HT1080 (cell line): ENCODE data around the gene ARGLU1. TPM values are rescaled to one million over a fixed set of nuclear protein-coding genes. Genes with fewer than 3 reads are reported as not detected.
"Not testable (repeated sequence)": the region's sequence is repeated elsewhere in the genome, so short reads cannot be mapped to it uniquely, and the experiment has no call there.

Source experiments
- DNase-seq: peaks from one replicate; pipeline ENCODE4 v3.0.0-alpha.2; 2015; ENCODE audit warnings: low read depth
- polyA plus RNA-seq, 2 experiments: library from polyadenylated mRNA; depleted of rRNA; stranded (reverse); fragments of >200 nt; gene quantifications; 2 replicates each; pipeline ENCODE4 v1.2.3, GENCODE V29; 2015
- total RNA-seq: library from RNA; depleted of rRNA; stranded (reverse); fragments of >200 nt; shearing (Covaris generic); gene quantifications from 2 replicates; pipeline ENCODE4 v1.2.3, GENCODE V29; 2014; rRNA removed

ARGLU1 gene
- 34.1 and 35.7 TPM in 2 replicates for total RNA-seq
- 27.0 and 37.5 TPM in 2 replicates for polyA plus RNA-seq (2015; cell fraction: cytosol; rRNA removed)
- 532 and 560 TPM in 2 replicates for polyA plus RNA-seq (2015; cell fraction: nucleus; rRNA removed)

GRCh38 chr13:106567474-106568298 is at the start of gene ARGLU1:
Gene ARGLU1 (minus strand): TSS chr13:106568137. CDS start chr13:106567919, 218 bp downstream.
- DNase-seq, result peak; percentile 90

- peak; percentile 93 for DNase-seq
Measured at GRCh38 chr13:106617561-106617960, 49.6 kb upstream of the ARGLU1 start.

- no peak for DNase-seq
Measured at GRCh38 chr13:106616729-106617128, 48.8 kb upstream of the ARGLU1 start.

- no peak for DNase-seq
Measured at GRCh38 chr13:106614874-106615273, 46.9 kb upstream of the ARGLU1 start.

- no peak for DNase-seq
Measured at GRCh38 chr13:106612688-106613087, 44.8 kb upstream of the ARGLU1 start.

- peak; percentile 89 for DNase-seq
Measured at GRCh38 chr13:106610486-106610885, 42.5 kb upstream of the ARGLU1 start.

- no peak for DNase-seq
Measured at GRCh38 chr13:106609116-106609515, 41.2 kb upstream of the ARGLU1 start.

GRCh38 chr13:106603546-106603945 is 35.6 kb upstream of the ARGLU1 start:
- no peak for DNase-seq

GRCh38 chr13:106602178-106602577 is 34.2 kb upstream of the ARGLU1 start:
- DNase-seq, result no peak

GRCh38 chr13:106601489-106601888 is 33.6 kb upstream of the ARGLU1 start:
- DNase-seq, result no peak

- DNase-seq, result not testable (repeated sequence)
Measured at GRCh38 chr13:106600798-106601135, 32.8 kb upstream of the ARGLU1 start.

- DNase-seq, result peak; percentile 55
Measured at GRCh38 chr13:106599875-106600797, 32.2 kb upstream of the ARGLU1 start.

- DNase-seq, result no peak
Measured at GRCh38 chr13:106597749-106598395, 29.9 kb upstream of the ARGLU1 start.

GRCh38 chr13:106597186-106597585 is 29.2 kb upstream of the ARGLU1 start:
- DNase-seq, result no peak

- DNase-seq, result no peak
Measured at GRCh38 chr13:106596275-106596937, 28.5 kb upstream of the ARGLU1 start.

GRCh38 chr13:106595625-106596024 is 27.7 kb upstream of the ARGLU1 start:
- DNase-seq, result no peak

GRCh38 chr13:106594980-106595379 is 27.0 kb upstream of the ARGLU1 start:
- no peak for DNase-seq

GRCh38 chr13:106593132-106593531 is 25.2 kb upstream of the ARGLU1 start:
- no peak for DNase-seq

- DNase-seq, result no peak
Measured at GRCh38 chr13:106591299-106591698, 23.4 kb upstream of the ARGLU1 start.

- DNase-seq, result no peak
Measured at GRCh38 chr13:106589716-106590115, 21.8 kb upstream of the ARGLU1 start.

- DNase-seq, result no peak
Measured at GRCh38 chr13:106588367-106588766, 20.4 kb upstream of the ARGLU1 start.
